ENCODE measurements around the gene LCMT1. TPM values are rescaled to one million over a fixed set of nuclear protein-coding genes. Genes with fewer than 3 reads are reported as not detected.

The LCMT1 gene
- total RNA-seq, 2 donors from 2014 or later: 66.9 to 68.6 TPM

DNA sequence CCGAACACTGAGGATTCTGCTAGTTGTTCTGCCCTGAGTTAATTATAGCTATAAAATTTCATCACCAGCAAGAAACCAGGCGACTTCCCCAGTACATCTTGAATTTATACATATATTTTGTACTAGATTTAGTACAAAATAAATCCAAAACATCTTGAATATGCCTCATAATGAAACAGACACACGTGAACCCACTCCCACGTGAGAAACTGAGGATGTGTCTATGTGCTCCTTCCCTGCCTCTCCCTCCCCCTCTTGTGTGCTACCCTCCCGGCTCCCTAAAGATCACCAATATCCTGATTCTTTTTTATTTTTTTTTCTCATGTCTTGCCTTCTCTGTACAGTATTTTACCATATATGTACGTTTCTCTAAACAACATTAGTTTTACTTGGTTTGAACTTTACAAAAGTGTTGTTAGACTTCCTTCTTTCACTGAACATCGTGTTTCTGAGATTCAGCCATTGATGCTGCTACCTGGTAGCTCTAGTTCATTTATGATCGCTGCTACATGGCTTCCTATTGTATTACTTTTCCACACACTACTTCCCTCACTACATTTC is 1.1 kb upstream of the LCMT1 start:
- no peaks in the 10 kb centered on the region for H3K36me3 ChIP-seq (ENCODE audit: control insufficient read depth, insufficient read depth, low read length)
- peaks cover 11% of the 10 kb centered on the region for H3K36me3 Mint-ChIP-seq (ENCODE audit: low read depth)
- 67 to 75% methylated on average over 5 to 7 of the region's 8 CpGs for WGBS, 2 experiments (ENCODE audit: insufficient coverage in 1 of 2, insufficient read length in 1 of 2)
- no peaks in the 10 kb centered on the region for H3K27me3 ChIP-seq (ENCODE audit: control insufficient read depth, insufficient read depth, low read length, poor library complexity, severe bottlenecking)
- H3K4me3 ChIP-seq (ENCODE audit: low read length): peak overlapping the region; percentile 90
- H3K9ac ChIP-seq (ENCODE audit: extremely low read depth, low read length, poor library complexity, severe bottlenecking): peak overlapping the region; percentile 76
- H3K4me1 ChIP-seq (ENCODE audit: control insufficient read depth, insufficient read depth, low read length): peaks cover 4% of the 10 kb centered on the region
- DNase-seq: no peak
- no peaks in the 10 kb centered on the region for H3K27me3 Mint-ChIP-seq (ENCODE audit: insufficient read depth)
- TF ChIP-seq, protein P1, sequence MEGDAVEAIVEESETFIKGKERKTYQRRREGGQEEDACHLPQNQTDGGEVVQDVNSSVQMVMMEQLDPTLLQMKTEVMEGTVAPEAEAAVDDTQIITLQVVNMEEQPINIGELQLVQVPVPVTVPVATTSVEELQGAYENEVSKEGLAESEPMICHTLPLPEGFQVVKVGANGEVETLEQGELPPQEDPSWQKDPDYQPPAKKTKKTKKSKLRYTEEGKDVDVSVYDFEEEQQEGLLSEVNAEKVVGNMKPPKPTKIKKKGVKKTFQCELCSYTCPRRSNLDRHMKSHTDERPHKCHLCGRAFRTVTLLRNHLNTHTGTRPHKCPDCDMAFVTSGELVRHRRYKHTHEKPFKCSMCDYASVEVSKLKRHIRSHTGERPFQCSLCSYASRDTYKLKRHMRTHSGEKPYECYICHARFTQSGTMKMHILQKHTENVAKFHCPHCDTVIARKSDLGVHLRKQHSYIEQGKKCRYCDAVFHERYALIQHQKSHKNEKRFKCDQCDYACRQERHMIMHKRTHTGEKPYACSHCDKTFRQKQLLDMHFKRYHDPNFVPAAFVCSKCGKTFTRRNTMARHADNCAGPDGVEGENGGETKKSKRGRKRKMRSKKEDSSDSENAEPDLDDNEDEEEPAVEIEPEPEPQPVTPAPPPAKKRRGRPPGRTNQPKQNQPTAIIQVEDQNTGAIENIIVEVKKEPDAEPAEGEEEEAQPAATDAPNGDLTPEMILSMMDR (conservative IDR thresholded peaks at IDR 0.05): no peak
- no peak overlapping the region for H3K27ac Mint-ChIP-seq
- H3K4me3 Mint-ChIP-seq: peak overlapping the region; percentile 86
- no peak overlapping the region for H3K27ac ChIP-seq (ENCODE audit: low read depth, low read length)
- no peaks in the 10 kb centered on the region for H3K9me3 Mint-ChIP-seq
- peaks cover 24% of the 10 kb centered on the region for H3K4me1 Mint-ChIP-seq
- no peaks in the 10 kb centered on the region for H3K9me3 ChIP-seq (ENCODE audit: control insufficient read depth, low read length)

DNA sequence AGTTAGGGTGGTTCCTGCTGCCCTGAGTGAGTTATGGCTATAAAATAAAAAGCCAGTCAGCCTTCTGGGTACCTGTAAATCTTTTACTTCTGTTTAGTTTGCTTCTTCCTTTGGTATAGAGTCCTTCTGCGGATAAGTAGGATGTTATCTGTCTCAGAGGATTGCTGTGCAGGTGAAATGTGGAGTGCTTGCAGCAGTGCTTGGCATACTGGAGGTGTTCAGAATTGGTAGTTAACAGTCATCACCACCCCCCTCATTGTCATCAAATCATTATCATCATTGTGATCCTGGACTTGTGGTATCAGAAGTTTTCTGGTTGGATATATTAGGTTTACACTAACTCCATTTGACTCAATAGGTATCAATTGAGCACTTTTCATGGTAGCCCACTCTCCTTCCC is 2.6 kb downstream of the LCMT1 start:
- H3K9me3 ChIP-seq (ENCODE audit: control insufficient read depth, low read length): no peaks in the 10 kb centered on the region
- H3K27me3 Mint-ChIP-seq (ENCODE audit: insufficient read depth): no peaks in the 10 kb centered on the region
- H3K9ac ChIP-seq (ENCODE audit: extremely low read depth, low read length, poor library complexity, severe bottlenecking): no peak overlapping the region
- H3K4me1 Mint-ChIP-seq: peaks cover 16% of the 10 kb centered on the region
- no peak overlapping the region for H3K4me3 Mint-ChIP-seq
- no peak overlapping the region for H3K4me3 ChIP-seq (ENCODE audit: low read length)
- H3K4me1 ChIP-seq (ENCODE audit: control insufficient read depth, insufficient read depth, low read length): no peaks in the 10 kb centered on the region
- 100% methylated on average over 1 of the region's 1 CpG; no CpG with 5 or more reads in 1 of the 2 experiments for WGBS, 2 experiments (ENCODE audit: insufficient coverage in 1 of 2, insufficient read length in 1 of 2)
- H3K27ac ChIP-seq (ENCODE audit: low read depth, low read length): no peak overlapping the region
- DNase-seq: no peak
- no peaks in the 10 kb centered on the region for H3K9me3 Mint-ChIP-seq
- H3K27me3 ChIP-seq (ENCODE audit: control insufficient read depth, insufficient read depth, low read length, poor library complexity, severe bottlenecking): no peaks in the 10 kb centered on the region
- peaks cover 19% of the 10 kb centered on the region for H3K36me3 Mint-ChIP-seq (ENCODE audit: low read depth)
- peaks cover 6% of the 10 kb centered on the region for H3K36me3 ChIP-seq (ENCODE audit: control insufficient read depth, insufficient read depth, low read length)
- no peak overlapping the region for H3K27ac Mint-ChIP-seq
- TF ChIP-seq, protein P1 (conservative IDR thresholded peaks at IDR 0.05): no peak

DNA sequence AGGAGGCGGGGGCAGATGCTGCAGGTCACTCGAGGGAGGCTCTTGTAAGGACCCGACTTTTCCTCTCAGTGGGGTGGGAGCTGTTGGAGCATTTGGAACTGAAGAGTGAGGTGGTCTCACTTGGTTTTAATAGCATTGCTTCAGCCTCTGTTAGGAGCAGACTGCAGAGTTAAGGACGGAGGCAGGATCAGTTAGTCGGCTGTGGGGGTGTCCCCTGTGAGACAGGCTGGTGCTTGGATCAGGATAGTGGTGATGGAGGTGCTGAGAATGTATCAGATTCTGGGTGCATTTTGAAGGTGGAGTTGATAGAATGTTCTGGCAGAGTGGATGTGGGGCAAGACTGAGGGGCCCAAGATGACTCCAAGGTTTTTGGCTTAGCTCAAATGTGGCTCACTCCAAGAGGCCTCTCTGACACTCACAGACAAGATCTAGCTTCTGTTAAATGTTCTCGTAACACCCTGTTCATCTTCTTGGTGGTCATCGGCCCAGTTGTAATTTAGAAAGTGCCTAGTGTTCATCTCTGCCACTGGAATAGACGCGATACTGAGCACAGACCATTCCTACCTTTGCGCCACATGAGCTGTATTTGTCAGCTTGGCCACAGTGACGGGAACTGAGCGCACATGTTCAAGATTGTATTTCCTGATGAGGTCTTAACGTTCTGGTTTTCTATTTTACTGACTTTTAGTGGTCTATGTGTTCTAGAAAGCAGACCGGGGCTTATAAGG is 7.5 kb downstream of the LCMT1 start:
- Histone ChIP-seq H3K27me3 (ENCODE audit: control insufficient read depth, insufficient read depth, low read length, poor library complexity, severe bottlenecking) (no peaks in the 10 kb centered on the region), H3K9me3 (ENCODE audit: control insufficient read depth, low read length) (no peaks in the 10 kb centered on the region), H3K4me1 (ENCODE audit: control insufficient read depth, insufficient read depth, low read length) (no peaks in the 10 kb centered on the region), H3K27ac (ENCODE audit: low read depth, low read length) (no peak overlapping the region), H3K4me3 (ENCODE audit: low read length) (no peak overlapping the region), H3K36me3 (ENCODE audit: control insufficient read depth, insufficient read depth, low read length) (peaks cover 6% of the 10 kb centered on the region), H3K9ac (ENCODE audit: extremely low read depth, low read length, poor library complexity, severe bottlenecking) (no peak overlapping the region)
- no peak overlapping the region for H3K4me3 Mint-ChIP-seq
- no peak for DNase-seq
- H3K9me3 Mint-ChIP-seq: no peaks in the 10 kb centered on the region
- TF ChIP-seq, protein P1 (conservative IDR thresholded peaks at IDR 0.05): no peak
- no peaks in the 10 kb centered on the region for H3K27me3 Mint-ChIP-seq (ENCODE audit: insufficient read depth)
- H3K27ac Mint-ChIP-seq: peak overlapping the region; percentile 14
- H3K4me1 Mint-ChIP-seq: peaks cover 13% of the 10 kb centered on the region
- WGBS, 2 experiments (ENCODE audit: insufficient coverage in 1 of 2, insufficient read length in 1 of 2): 93 to 98% methylated on average over 9 to 14 of the region's 14 CpGs
- H3K36me3 Mint-ChIP-seq (ENCODE audit: low read depth): peaks cover 25% of the 10 kb centered on the region
